Measurements from ENCODE around the gene RICTOR.

Gene RICTOR

GRCh38 chr5:39099831-39100230 lies 25.6 kb upstream of the RICTOR start:
- no peak for DNase-seq

GRCh38 chr5:39093352-39093751 lies 19.2 kb upstream of the RICTOR start:
- DNase-seq, result no peak

DNA sequence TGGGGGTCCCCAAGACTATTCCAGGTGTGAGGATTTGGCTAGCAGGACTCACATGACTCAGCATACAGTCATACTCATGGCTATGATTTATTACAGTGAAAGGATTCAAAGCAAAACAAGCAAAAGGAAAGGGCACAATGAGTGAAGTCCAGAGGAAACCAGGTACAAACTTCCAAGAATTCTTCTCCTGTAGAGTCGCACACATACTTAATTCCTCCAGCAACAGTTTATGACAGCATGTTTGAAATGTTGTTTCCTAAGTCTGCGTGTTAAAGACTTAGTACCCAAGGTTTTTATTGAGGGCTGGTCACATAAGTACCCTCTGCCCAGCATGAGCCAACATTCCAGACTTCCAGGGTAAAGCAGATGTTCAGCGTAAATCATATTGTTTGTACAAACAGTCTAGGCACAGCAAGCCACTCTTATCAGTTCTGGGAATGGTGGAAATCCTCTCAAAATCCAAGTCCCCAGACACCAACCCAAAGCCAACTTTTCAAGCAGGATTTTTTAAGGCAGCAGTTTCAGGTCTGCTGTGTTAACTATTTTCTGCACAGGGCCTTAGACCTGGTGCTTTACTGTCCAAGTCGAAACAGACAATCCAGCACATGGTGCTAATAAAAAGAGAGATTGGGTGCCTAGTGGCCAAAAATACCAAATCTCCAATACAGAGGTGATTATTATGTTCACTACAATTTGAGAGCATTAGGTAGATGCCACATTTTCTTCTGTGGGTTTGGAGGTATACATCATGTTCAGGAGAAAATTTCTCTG lies 18.6 kb upstream of the RICTOR start:
- no peak for DNase-seq

DNA sequence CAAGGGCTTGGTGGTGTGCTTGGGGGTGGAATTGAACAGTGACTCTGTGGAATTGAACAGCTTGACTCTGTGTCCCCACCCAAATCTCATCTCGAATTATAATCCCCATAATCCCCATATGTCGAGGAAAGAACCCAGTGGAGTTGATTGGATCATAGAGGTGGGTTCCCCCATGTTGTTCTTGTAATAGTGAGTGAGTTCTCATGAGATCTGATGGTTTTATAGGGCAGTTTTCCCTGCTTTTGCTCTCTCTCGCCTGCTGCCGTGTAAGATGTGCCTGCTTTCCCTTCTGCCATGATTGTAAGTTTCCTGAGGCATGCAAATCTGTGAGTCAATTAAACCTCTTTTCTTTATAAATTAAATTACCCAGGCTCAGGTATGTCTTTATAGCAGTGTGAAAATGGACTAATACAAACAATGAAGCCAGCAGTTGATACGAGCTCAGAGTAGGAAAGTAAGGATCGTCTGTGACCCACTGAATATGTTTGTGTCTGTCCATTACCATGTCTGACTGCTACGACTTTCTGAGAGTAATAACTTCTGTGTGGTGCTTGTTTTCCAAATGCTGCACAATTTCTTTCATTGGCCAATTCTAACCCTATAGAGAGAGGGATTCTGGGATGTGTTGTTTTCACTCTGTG lies 17.9 kb upstream of the RICTOR start:
- DNase-seq, result no peak

DNA sequence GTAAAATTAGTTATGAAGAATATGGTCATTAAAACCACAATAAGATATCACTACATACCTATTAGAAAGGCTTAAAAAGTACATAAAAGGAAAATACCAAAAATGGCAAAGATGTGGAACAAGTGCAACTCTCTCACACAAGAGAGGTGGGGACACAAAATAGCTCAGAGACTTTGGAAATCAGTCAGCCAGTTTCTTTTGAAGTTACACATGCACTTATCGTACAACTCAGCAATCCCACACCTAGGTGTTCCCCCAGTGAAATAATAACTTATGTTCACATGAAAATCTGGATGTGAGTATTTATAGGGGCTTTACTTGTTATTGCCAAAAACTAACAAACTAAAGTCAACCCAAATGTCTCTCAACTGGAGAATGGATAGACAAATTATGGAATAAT lies 9.8 kb upstream of the RICTOR start:
- DNase-seq, result no peak

DNA sequence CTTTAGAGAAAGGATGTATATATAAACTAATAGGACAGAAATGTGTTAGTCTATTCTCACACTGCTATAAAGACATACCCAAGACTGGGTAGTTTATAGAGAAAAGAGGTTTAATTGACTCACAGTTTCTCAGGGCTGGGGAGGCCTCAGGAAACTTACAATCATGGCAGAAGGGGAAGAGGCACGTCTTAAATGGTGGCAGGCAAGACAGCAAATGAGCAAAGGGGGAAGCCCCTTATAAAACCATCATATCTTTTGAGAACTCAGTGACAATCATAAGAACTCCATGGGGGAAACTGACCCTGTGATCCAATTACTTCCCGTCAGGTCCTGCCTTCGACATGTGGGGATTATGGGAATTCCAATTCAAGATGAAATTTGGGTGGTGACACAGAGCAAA lies 8.8 kb upstream of the RICTOR start:
- no peak for DNase-seq

GRCh38 chr5:39080597-39081204 lies 6.5 kb upstream of the RICTOR start:
- peak; percentile 64 for DNase-seq

GRCh38 chr5:39080168-39080567 lies 6.0 kb upstream of the RICTOR start:
- DNase-seq, result no peak

GRCh38 chr5:39079147-39079546 lies 4.9 kb upstream of the RICTOR start:
- no peak for DNase-seq

DNA sequence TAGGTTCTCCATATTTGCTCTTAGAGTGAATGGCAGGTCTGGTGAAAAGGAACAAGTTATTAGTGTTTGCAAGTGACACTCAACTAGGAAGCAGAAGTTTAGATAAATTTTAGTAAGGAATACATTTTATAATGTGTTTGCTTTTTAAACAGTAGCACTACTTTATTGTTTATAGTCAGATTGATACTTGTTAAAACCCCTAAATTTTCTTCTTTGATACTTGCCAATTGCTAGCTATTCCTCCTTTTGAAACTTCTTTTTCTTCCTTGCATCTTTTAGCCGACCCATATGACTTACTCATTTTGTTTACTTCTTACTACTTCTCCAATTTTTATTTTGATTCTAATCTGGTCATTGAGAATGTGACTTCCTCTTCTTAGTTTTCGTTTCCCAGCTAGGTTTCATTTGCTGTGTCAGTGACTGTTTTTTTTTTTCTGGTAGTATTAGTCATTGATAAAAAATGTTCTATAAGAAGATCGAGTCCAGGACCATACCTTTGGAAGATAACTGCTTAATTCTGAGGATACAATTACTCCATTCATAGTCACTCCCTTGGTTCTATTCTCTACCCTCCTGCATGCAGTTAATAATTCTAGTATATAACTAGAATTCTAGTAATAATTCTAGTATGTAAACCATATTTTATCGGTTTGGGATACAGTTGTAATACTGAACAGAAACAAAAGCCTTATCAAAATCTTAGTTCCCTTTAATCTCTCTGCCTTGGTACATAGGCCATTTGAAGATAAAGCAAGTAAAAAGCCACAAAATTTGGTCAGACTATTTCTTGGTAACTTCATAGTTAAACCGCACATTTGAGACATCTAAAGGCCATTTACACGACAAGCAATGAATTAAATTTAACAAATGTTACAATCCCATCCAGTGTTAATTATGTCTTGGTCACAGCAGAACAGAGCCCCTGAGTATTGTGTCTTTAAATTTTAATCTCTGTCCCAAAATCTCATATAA lies 2.8 kb upstream of the RICTOR start:
- peak; percentile 40 for DNase-seq

GRCh38 chr5:39076101-39076756 lies 2.0 kb upstream of the RICTOR start:
- no peak for DNase-seq

- no peak for DNase-seq
Measured at GRCh38 chr5:39073767-39074016, 507 bp downstream of the RICTOR start.

DNA sequence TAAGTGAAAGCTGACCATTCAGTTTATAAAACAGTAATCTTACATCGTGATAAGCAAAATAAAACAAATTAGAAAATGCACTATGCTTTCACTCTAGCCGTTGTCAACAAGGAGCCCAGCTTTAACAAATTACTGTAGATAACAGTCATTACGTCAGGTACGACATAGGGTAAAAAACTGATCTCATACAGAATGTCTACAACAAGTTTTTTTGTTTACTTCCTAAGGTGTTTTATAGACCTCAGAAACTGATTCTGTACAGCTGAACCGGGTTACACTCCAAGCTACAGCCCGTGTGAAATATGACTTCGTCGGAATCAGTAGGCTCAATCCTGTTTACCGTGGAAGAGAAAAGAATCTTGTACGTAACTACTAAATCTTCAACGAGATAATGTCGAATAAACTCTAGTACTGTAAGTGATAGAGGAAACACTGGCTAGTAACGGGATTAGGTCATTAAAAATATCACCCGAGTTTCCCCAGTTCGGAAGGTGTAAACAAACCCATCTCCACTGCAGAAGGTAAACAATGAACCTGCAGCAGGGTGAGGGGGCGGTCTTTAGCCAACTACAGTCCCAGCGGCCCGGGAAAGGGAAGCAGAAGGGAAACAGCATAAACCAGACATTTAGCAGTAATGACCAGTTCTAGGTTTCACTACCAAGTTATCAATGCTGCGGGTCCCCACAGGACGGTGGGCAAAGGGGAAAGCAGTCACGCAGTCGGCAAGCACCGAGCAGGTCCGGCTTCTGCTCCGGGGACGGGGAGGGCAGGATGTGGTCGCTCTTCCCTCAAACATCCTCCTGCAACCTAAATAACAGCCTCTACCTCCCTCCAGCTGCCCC lies 1.1 kb downstream of the RICTOR start:
- peak; percentile 71 for DNase-seq

- DNase-seq, result no peak
Measured at GRCh38 chr5:39068099-39068498, 6.1 kb downstream of the RICTOR start.

DNA sequence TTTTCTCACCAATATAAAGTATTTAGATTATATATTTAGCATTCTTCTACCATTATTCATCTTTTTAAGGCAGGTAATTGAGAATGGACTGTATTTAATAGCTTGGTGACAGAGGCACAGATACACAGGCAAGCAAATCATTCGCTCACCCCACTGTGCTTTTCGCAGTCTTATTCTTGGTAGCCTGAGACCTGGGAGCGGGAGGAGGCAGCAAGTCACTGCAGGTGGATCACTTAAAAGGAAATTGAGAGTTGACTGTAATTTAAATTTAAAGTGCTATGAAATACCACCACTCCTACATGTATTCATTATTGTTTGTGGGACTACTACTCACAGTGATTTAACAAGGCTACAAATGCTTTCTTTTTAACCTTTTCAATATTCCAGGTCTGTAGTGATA lies 9.7 kb downstream of the RICTOR start:
- no peak for DNase-seq

DNA sequence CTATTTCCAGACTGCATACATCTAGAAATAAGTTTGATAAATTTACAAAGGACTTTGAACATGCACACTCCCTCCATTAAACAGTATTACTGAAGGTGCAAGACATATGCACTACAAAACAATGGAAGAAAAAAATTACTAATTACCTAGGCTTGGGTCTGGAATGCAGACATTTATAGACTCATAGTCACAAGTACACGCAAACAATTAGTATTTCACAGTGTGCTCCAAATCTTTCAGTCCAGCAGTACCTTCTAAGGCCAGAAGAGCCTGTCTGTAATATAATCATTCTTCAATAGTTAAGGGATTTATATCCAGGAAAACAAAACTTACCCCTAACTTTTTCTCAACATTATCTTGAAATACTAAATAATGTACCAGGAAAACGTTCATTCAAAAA lies 11.2 kb downstream of the RICTOR start:
- DNase-seq, result no peak

DNA sequence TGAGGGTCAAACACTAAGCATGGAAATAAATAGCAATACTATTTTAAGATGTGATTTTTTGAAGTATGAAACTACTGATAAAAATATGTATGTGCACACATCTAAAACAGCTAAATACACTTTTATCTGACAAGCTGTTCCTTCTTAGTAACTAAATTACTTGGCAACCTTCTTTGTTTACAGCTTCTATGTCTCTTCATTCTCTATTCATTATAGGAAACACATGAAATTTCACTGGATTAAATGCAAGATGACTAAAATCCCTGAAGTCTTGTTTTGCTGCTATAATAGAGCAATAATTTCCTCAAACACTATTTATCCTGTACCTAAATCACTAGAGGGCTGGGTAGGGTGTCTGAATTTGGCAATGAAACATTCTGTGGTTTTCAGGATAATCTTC lies 11.7 kb downstream of the RICTOR start:
- no peak for DNase-seq

- DNase-seq, result no peak
Measured at GRCh38 chr5:39062104-39062503, 12.1 kb downstream of the RICTOR start.

DNA sequence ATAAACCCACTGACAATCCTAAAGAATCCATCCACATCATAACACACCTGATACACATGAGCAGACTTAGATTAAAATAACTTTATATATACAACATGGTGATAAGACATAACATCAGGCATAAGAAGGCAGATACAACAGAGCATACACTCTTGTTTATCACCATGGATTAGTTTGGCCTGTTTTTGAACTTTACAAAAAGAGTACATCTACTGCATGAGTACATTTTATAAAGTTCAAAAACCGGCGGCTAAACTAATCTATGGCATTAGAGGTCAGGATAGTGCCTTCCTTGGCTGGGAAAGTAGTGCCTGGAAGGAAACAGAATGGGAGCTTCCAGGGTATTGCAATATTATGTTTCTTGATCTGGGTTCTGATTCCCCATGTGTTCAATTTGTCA lies 15.1 kb downstream of the RICTOR start:
- no peak for DNase-seq

DNA sequence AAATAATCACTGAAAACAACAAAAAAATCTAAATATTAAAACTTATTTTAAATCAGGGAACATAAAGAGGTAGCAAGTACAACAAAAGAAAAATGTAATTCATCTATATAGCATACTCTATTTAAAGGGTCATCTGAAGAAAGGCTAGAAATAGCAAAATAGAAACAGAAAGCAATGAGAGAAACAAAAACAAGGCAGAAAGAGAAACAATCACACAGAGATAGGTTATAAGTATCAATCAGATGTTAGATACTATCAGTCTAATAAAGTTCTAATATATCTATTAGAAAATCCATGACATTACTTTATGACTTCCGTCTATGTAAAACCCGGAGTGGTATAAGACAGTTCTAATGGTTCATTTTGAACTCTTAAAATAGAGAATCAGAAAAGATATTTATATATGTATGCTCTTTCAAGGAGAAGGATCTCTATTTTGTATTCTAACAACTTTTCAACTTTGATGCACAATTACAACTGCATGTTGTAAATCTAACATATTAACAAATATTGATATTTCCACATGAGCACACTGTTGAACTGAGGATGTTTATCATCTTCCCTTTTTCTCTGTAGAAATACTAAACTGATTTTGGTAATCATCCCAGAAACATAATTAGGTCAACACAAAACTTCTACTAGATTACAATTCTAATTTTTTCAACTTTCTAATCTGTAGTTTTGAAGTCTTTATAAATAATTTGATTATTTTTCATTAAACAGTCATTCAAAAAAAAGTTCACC lies 15.8 kb downstream of the RICTOR start:
- no peak for DNase-seq

DNA sequence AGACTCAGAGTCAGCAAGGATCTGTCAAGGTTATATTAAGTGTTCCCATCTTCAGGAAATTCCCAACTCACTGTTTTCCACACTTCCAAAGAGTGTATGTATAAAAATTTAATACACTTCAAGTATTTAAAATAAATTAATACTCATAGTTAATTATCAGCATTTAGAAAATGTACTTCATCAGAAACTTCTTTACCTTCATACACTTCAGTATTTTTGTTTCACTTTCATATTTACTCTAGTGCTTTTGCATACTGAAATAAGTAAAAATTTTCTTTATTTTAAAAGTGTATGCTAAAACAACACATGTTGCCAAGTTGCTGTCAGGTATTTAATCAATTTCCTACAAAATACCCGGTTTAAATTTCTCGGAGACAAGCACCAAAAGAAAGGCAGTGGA lies 16.5 kb downstream of the RICTOR start:
- DNase-seq, result no peak
